K562 (cell line): ENCODE measurements around the gene RUSC1. TPM values are rescaled to one million over a fixed set of nuclear protein-coding genes. Genes with fewer than 3 reads are reported as not detected.

Experiments used
- ATAC-seq: fragments of 200-7000 bp; cut with Tn5 transposase; 3 replicates; pipeline ENCODE4 v1.9.1; 2020; ENCODE audit warnings: moderate library complexity
- BruUV-seq: library from RNA; stranded (reverse); fragments of 400-500 nt; replicated peaks from 2 replicates; lab custom pipeline; 2021; lab: Mats Ljungman, UMichigan
- CTCF ChIA-PET: fragments of 300-600 bp; formaldehyde crosslinking; extraction: SDS; loops from one replicate; lab custom pipeline; 2021; ENCODE audit warnings: low intra/inter-chr PET ratio; lab: Yijun Ruan, JAX
- POLR2A ChIA-PET: fragments of 300-600, 350-650 bp; sonication (Branson Sonifier 250); formaldehyde crosslinking; extraction: SDS; loops from one replicate; lab custom pipeline; 2021; ENCODE audit warnings: antibody characterized with exemption, inconsistent platforms; lab: Yijun Ruan, JAX
- DNase-seq, 4 experiments: peaks; one replicate each; pipeline versions ENCODE4 v3.0.0 to v3.0.0-alpha.2; 2011 to 2018; ENCODE audit warnings: low spot score in 3 of 4, mixed read lengths in 3 of 4; ENCODE audit errors: extremely low read depth in 1 of 4
- FAIRE-seq: peaks from 2 replicates; lab custom pipeline; 2011; peaks lifted over from hg19 to GRCh38; lab: Jason Lieb, UNC
- H2AFZ ChIP-seq: 2 replicates; pipeline ENCODE4 v1.6.0; 2011; ENCODE audit warnings: low read depth, low read length, control low read depth, inconsistent platforms
- H3K27ac ChIP-seq: fragments of 200-600 bp; 3 replicates; pipeline ENCODE4 v1.8.0; 2011; ENCODE audit warnings: low read depth, mild to moderate bottlenecking, control low read depth, inconsistent platforms, low read length, moderate library complexity, mixed read lengths; ENCODE audit errors: extremely low read depth
- H3K27me3 ChIP-seq, 2 experiments: fragments of 300-600 bp in 1 of 2; 2 replicates in 1 of 2; 3 replicates in 1 of 2; pipeline versions ENCODE4 v1.6.0 to v1.8.0; 2011; ENCODE audit warnings: inconsistent platforms in 2 of 2, low read length in 2 of 2, mild to moderate bottlenecking in 1 of 2, mixed read lengths in 1 of 2, moderate library complexity in 1 of 2; ENCODE audit not compliant: control insufficient read depth in 2 of 2, insufficient read depth in 2 of 2
- H3K36me3 ChIP-seq: fragments of 300-600 bp; 3 replicates; pipeline ENCODE4 v1.8.0; 2011; ENCODE audit warnings: mild to moderate bottlenecking, low read length, inconsistent platforms; ENCODE audit not compliant: control insufficient read depth, insufficient read depth
- H3K4me1 ChIP-seq, 2 experiments: fragments of 200-600 bp in 1 of 2; replicated peaks in 1 of 2; 2 replicates in 1 of 2; 3 replicates in 1 of 2; pipeline versions ENCODE4 v1.5.1 to v1.8.0; 2011; ENCODE audit warnings: inconsistent platforms in 2 of 2, low read length in 2 of 2, mild to moderate bottlenecking in 1 of 2, mixed read lengths in 1 of 2, moderate library complexity in 1 of 2; ENCODE audit not compliant: control insufficient read depth in 2 of 2, insufficient read depth in 2 of 2
- H3K4me2 ChIP-seq: 2 replicates; pipeline ENCODE4 v1.6.1; 2011; ENCODE audit warnings: low read length, control low read depth, inconsistent platforms, mixed read lengths; ENCODE audit not compliant: insufficient read depth
- H3K4me3 ChIP-seq: fragments of 200-600 bp; sonication (generic), shearing (Covaris generic); 2 replicates; pipeline ENCODE4 v1.5.1; 2016; ENCODE audit warnings: control low read depth, inconsistent platforms
- H3K79me2 ChIP-seq: fragments of 200-600 bp; 3 replicates; pipeline ENCODE4 v1.8.0; 2011; ENCODE audit warnings: low read length, inconsistent platforms; ENCODE audit not compliant: control insufficient read depth, insufficient read depth
- H3K9ac ChIP-seq, 2 experiments: 2 replicates each; pipeline versions ENCODE4 v1.6.0 to v1.6.1; 2011; ENCODE audit warnings: low read depth in 2 of 2, low read length in 2 of 2, control low read depth in 1 of 2, inconsistent platforms in 1 of 2, mild to moderate bottlenecking in 1 of 2, mixed read lengths in 1 of 2; ENCODE audit not compliant: insufficient read depth in 1 of 2
- H3K9me1 ChIP-seq: one replicate; pipeline ENCODE4 v1.6.0; 2011; ENCODE audit warnings: inconsistent platforms, mild to moderate bottlenecking, low read length, moderate library complexity; ENCODE audit not compliant: control insufficient read depth, insufficient read depth
- H3K9me3 ChIP-seq: replicated peaks from 2 replicates; pipeline ENCODE4 v1.5.1; 2011; ENCODE audit warnings: low read depth, low read length, inconsistent platforms; ENCODE audit not compliant: control insufficient read depth, insufficient read depth
- H4K20me1 ChIP-seq: replicated peaks from 2 replicates; pipeline ENCODE4 v1.6.1; 2011; ENCODE audit warnings: low read length, inconsistent platforms, mixed read lengths; ENCODE audit not compliant: control insufficient read depth, insufficient read depth
- CBFA2T3 ChIP-seq: fragments of 450-650 bp; IDR thresholded peaks from 2 replicates; pipeline ENCODE4 v1.6.1; 2017
- E2F3 ChIP-seq: fragments of 250-450 bp; sonication (Bioruptor Pico); IDR thresholded peaks from 2 replicates; pipeline ENCODE4 v1.4.0; 2020; ENCODE audit warnings: mild to moderate bottlenecking
- MCM3 ChIP-seq: fragments of 450-650 bp; IDR thresholded peaks from 2 replicates; pipeline ENCODE4 v1.6.1; 2016
- SMAD2 ChIP-seq: fragments of 150-350 bp; IDR thresholded peaks from 2 replicates; pipeline ENCODE4 v1.6.1; 2014; ENCODE audit warnings: low read depth, mild to moderate bottlenecking, low read length
- SRSF9 ChIP-seq: fragments of 200-400 bp; formaldehyde crosslinking; IDR thresholded peaks from 2 replicates; pipeline ENCODE4 v1.6.1; 2017; ENCODE audit warnings: low read depth, low read length, borderline replicate concordance
- WGBS: fragments of 100-300 bp; shearing (Covaris generic); methylation state at CpG from one replicate; pipeline ENCODE4 v1.1.6; 2016; ENCODE audit warnings: low coverage, mixed read lengths; ENCODE audit not compliant: insufficient coverage; ENCODE audit errors: missing lambda C conversion rate; 5-methylcytosine and 5-hydroxymethylcytosine counted together
- in situ Hi-C: fragments of 300-500 bp; cut with MboI; formaldehyde crosslinking; loops from 4 replicates; pipeline ENCODE4 v1.15.0; 2018; ENCODE audit warnings: inconsistent platforms, mixed read lengths
- intact Hi-C: fragments of 100-400 bp; cut with micrococcal nuclease; formaldehyde crosslinking; loops from 2 replicates; pipeline ENCODE4 v1.14.2; 2022
- polyA plus RNA-seq, 8 experiments: library from polyadenylated mRNA; depleted of rRNA in 4 of 8; stranded (reverse) in 5 of 8; unstranded in 3 of 8; fragments of >200 nt; fragmentation: Nextera tagmentation in 2 of 8; fragmentation: Illumina TruSeq in 1 of 8; extraction: Ambion mirVana in 2 of 8; extraction: Trizol in 1 of 8; gene quantifications; 2 replicates each; pipeline versions ENCODE4 v1.2.1 to v1.2.3, GENCODE V29; 2011 to 2014; ENCODE audit warnings: inconsistent platforms in 1 of 8, missing spikeins in 1 of 8
- total RNA-seq, 7 experiments: library from RNA; depleted of rRNA in 6 of 7; stranded (reverse); fragments of >200 nt in 6 of 7; fragmentation: Illumina TruSeq in 2 of 7; extraction: Trizol in 2 of 7; gene quantifications; 2 replicates each; pipeline versions ENCODE4 v1.2.1 to v1.2.3, GENCODE V29; 2011 to 2021; ENCODE audit warnings: low replicate concordance in 1 of 7

The RUSC1 gene
- total and polyA plus RNA-seq, 9 of the 15 experiments (the other 6 are each of a cell fraction or from before 2014, with no cell fraction given) = 5.7 to 68.3 (median 33.6) TPM

GRCh38 chr1:155313261-155313660, 7.4 kb upstream of the RUSC1 start (continued):
- TF ChIP-seq MCM3 (no peak), SMAD2 (no peak)

GRCh38 chr1:155316922-155317321, 3.8 kb upstream of the RUSC1 start:
- TF ChIP-seq CBFA2T3 (no peak), SRSF9 (no peak), E2F3 (CRISPR knock-in tag) (no peak)
- no peaks in the 10 kb centered on the region for H3K9me3 ChIP-seq
- DNase-seq (no peak), ATAC-seq (no peak), FAIRE-seq (no peak)
- peaks cover 17% of the 10 kb centered on the region for H4K20me1 ChIP-seq
- H3K27me3 ChIP-seq = no peaks in the 10 kb centered on the region
- H3K4me2 ChIP-seq = no peak overlapping the region
- CTCF ChIA-PET = no interaction called here
- no peak overlapping the region for H3K9ac ChIP-seq
- H3K27ac ChIP-seq = no peak overlapping the region
- H3K36me3 ChIP-seq = peaks cover 78% of the 10 kb centered on the region
- in situ Hi-C loops (loop anchor here (25.0 kb wide), 1 partner anchor 1420 kb away; the partner anchor contains the start of genes ISG20L2, METTL25B and MRPL24), intact Hi-C loops (no loop called here)
- peaks cover 3 to 19% of the 10 kb centered on the region in 2 experiments; a peak in 4 of 5 replicates for H3K4me1 ChIP-seq
- POLR2A ChIA-PET = no interaction called here
- H2AFZ ChIP-seq = no peak overlapping the region
- H3K79me2 ChIP-seq = peaks cover 14% of the 10 kb centered on the region
- BruUV-seq = no TSS peak
- H3K4me3 ChIP-seq = no peak overlapping the region
- 82% methylated on average over 3 of the region's 3 CpGs for WGBS
- no peaks in the 10 kb centered on the region for H3K9me1 ChIP-seq
